AG20443 (cell line): ENCODE data around the gene KLHL17.

Experiments
- DNase-seq: peaks from one replicate; pipeline ENCODE4 v3.0.0; 2012; ENCODE audit warnings: low spot score, mixed read lengths

The KLHL17 gene

DNA sequence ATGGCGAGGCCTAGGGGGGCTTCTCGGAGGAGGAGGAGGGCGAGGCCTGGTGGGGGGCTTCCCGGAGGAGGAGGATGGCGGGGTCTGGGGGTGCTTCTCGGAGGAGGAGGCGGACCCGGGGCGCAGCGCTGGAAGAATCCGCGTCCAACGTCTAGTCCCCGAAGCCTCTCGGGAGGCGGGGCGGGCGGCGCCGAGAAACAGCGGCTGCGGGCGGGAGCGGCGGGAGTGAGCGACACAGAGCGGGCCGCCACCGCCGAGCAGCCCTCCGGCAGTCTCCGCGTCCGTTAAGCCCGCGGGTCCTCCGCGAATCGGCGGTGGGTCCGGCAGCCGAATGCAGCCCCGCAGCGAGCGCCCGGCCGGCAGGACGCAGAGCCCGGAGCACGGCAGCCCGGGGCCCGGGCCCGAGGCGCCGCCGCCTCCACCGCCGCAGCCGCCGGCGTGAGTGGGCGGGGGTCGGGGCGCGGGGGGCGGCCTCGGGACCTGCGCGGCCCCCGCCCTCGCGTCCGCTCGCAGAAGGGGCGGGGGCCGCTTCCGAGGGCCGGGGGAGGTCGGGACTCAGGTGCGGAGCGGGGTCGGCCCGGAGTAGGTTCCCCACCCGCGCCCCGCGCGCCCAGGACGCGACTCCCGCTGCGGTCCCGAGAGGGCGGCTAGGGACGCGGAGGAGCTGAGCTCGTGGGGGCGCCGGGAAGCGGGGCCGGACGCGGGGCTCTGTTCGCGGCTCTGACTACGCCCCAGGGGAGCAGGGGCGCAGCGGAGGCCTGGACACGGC, at the start of gene KLHL17:
KLHL17 (plus strand) TSS at position 222 of the 769 bp plus-strand sequence; CDS start at position 332, 110 bp downstream.
- peak; percentile 91 for DNase-seq

DNA sequence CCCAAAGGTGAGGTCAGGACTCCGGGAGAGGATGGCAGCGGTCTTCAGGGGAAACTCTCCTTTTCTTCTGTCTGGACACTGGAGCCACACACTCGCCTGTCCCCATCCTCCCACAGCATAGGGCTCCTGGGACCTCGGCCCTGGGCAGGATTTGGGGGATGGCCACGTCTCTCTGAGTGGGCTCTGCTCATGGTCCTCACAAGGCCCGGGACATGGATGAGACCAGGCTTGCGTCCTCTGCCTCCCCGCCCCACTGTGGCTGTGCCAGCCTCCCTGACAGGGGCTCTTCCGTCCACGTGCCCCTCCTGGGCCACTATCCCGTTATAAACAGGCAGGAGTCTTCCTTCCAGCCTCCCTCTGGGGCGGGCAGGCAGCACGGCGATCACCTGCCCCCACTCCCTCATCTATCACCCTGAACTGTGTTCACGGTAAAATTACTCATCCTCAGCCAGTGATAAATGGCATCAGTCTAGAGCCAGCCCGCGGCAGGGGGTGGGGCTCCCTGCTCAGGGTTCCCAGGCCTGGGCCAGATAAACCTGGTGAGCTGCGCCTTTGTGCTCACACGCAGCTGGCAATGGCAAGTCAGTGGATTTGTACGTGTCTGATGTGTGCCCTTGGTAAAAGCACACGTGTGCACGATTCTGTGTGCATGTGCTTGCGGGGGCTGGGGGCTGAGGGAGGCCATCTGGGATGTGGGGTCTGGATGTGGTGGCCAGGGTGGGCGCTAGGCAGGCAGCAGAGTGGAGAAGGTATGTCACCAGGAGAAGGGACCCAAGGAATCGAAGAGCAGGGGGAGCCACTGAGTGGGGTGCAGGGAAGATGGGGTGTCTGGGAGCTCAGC, 49.3 kb upstream of the KLHL17 start:
- no peak for DNase-seq

DNA sequence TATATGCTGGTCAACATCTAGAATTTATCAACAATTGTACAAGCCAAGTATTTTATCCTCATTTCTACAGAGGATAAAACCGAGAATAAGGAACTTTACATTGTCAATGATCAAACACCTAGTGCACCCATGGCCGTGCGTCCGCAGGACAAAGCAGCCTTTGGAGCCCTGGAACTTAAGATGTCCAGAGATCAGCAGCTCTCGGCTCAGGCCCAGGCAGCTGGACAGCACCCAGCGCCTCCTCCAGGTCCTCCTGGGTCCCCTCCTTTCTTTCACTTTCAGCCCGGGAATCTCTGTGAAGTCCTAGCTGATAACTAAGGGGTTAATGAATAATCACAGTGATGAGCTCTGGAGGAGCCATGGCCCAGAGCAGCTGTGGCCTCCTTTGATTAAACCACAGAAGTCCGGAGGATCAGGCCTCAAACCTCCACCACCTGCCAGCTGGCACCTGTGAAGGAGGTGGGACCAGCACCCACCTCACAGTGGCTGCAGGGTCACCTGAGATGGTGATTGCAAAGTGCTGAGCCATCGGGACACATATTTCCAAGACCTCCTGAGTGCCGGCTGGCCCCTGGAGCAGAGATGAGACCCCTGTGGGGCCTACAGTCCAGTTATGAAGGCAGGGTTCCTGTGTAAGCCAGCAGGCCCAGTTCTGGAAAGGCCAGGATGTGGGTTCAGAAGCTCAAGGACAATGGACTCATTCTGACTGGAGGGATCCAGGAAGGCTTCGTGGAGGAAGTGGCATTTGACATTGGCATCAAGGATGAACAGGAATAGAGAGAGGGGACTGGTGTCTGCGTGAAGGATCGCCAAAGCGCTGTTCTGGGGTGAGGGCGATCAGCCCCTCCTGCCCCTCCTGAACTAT, 48.3 kb upstream of the KLHL17 start:
- DNase-seq, result no peak

DNA sequence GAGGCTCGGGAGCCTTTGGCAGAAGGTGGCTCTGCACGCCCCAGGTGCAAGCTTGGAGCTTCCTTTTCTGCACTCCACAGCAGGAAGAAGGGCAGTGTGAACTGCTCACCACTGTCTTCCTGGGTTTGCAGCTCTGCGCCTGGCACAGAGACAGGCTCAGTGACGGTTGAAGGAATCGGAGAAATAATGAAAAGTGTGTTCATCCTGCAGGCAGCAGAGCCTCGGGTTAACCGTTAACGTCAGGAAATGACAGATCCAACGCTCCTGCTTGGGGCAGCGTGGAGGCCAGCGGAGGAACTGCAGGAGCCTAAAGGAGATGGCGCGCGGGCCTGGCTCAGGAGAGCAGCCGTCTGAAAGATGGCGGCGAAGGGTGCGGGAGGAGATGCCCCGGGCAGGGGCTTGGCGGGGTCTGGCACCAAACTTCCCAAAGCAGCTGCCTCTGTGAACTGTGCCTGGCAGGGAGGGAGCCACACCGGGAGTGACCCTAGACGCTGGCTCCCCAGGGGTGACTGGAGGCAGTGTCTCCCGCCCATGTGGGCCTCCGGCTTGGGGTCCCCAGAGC, 47.6 kb upstream of the KLHL17 start:
- DNase-seq, result peak; percentile 53

DNA sequence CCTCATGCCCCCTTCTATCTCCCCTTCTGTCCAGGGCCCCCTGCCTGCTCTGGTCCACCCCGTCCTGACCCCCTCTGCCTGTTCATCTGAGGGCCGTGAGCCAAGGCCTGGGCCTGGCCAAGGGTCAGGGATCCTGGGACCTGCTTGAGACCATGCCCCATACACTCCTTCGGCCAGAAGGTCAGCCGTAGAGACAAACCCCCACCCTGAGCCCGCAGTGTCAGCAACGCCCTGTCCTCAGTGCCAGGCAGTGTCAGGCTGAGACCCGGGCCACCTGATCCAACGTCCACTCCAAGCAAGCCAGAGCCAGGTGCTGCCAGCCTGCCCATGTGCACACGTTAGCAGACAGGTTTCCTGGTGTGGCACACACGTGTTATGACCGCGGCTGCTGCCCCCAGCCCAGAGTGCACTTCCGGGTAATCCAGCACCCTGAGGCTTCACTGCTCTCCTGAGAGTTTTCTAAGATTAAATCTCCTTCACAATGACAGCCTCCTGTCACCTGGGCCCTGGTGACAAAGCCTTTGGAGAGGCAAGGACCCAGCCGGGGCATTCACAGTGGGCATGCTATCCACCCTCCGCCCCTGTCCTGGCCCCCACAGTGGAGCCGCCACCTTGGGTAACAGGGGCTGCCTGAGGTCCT, 46.8 kb upstream of the KLHL17 start:
- DNase-seq, result no peak

DNA sequence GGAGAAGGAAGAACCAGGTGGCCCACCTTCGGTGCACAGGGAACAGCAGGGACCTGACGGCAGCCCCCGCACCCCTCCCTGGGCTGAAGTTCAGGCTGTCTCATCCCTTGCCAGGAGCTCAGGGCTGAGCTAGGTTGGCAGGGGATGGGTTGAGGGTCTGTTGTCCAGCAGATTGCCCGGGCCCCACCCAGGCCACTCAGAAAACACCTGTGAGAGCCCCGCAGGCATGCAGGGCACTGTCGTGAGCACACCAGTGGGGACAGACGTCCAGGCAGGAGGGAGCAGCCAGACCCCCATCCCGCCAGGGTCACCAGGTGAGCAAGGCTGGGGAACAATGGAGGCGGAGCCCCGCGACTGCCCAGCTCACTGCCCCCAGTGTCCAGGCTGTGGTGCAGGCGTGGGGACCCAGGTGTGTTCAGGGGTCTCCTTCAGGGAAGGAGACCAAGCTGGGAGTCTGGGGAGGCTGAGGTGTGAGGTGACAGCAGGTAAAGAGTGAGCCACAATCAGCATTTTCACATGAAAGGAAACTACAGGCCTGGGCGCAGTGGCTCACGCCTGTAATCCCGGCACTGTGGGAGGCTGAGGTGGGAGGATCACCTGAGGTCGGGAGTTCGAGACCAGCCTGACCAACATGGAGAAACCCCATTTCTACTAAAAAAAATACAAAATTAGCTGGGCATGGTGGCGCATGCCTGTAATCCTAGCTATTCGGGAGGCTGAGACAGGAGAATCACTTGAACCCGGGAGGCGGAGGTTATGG, 46.1 kb upstream of the KLHL17 start:
- no peak for DNase-seq

DNA sequence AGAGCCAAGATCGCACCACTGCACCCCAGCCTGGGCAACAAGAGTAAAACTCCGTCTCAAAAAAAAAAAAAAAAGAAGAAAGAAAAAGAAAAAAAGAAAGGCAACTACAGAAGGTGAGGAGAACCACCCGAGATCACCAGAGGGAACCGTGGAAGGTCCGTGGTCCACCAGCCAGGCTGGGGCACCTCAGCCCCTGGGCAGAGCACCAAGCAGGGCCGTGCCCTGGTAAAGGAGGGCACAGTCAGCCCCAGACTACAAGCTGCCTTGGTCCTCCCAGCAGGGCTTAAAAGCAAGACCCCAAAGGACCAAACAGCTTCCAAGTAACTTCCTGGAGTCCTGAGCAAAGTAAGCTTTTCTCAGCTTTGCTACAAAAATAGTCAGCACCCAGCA, 45.5 kb upstream of the KLHL17 start:
- no peak for DNase-seq

DNA sequence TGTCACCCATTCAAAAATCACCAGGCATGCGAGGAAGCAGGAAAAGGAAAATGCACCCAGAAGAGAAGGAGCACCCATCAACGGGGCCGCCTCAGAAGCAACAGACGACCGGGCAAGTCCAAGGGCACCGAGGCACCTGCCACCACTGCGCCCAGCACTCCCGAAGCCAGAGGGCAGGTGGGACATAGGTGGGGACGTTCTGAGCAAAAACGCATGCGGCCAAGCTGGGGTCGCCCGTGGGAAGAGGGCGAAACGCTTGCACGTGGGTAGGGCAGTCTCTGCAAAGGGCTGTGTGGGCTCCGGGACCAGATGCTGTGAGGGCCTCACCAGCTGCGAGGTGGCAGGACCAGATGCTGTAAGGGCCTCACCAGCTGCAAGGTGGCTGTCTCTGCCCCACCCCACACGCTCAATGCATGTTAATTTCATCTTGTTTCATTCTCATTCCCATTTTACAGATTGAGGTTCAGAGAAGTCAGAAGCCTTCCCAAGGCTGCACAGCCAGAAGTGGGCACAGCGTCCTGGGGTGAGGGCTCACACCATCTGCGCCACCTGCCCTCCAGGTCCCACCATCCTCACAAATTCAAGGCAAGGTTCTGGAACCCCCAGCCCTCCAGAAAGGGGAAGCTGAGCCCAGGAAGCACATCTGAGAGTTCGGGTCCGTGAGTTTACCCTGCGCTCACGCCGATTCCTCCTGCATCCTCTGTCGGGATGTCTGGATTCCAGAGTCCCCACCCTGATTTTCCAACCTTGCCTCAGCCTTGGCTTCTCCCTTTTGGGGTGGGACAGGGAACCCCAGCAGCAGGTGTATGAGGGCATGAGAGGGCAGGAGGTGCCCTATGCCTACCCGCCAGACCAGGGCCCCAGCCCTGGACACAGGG, 44.9 kb upstream of the KLHL17 start:
- DNase-seq, result no peak

DNA sequence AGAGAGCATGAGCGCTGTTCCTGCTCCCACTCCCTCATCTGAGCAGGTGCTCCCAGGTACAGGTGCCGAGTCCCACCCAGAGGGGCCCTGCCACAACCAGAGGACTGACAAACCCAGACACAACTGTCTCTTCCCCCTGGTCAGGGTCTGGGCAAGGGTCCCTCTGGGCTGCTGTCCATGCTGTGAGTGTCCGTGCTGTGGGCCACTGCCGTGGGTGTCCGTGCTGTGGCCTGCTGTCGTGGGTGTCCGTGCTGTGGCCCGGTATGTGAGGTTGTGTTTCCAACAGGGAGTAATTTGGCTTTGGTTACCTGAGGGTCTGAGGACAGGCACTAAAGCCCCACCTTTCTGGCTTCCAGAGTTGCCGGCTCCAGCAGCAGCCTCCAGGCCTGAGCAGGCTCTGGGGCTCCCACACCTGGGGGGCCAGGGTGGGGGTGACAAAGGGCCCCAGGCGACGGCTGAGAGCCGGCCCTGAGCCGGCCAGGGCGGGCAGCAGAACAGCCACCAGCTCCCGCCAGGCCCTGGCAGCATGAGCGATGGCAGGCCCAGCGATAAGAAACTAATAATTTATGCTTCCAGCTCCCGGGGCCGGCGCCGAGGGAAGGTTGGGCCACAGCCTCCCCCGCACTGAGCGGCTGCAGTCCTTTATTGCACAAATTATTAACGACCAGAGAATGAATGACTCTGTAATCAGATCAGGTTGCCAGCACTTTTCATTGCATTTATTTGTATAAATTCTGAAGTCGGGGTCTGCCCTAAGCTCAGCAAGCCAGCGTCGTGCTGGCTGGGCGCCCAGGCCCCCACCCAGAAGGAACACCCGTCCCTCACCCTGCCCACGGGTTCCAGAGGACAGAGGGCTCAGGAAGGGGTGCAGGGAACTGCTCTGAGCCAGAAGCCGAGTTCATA, 44.0 kb upstream of the KLHL17 start:
- no peak for DNase-seq

DNA sequence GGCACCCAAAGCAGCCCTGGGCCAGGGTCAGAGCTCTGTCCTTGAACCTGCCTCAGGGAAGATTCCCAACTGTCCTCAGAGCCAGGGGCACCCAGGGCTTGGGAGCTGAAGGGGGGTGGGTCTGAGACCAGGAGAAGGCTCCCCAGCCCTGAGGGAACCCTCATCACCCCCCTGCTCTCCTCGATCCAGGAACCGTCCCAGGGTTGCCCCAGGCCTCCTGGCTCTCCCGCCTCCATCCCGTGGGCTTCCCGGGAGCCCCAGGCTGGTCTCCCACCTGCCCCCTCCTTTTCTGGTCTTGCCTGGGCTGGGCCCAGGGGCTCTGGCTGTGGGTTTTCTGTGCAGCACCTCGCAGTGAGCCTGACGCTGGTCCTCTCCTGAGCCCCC, 43.3 kb upstream of the KLHL17 start:
- no peak for DNase-seq

DNA sequence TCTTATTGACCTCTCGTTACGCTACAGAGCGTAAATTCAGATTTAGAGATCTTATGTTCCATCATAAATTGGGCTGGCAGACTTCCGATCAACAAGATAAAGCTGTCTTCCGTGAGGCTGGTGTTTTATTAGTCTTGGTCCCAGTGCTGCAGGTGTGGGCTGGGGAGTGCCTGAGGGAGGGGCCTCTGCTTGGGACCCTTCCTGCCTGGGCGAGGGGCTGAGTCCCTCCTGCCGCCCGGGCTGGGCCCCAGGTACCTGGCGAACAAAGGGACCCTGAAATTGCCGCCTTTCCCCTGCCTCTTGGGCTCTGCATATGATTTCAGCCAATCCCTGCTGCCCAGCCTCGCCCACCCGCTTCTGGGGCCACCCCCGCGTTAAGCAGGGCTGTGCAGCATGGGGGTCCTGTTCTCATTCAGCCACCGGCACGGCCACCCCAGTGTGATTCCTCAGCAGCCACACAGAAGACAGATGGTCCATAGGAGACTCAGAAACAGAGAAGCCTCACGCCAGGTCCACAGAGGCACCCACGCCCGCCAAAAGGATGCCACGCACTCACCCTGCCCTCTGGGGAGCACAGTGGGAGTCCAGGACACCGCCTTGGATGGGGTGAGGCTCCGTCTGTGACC, 42.8 kb upstream of the KLHL17 start:
- no peak for DNase-seq

DNA sequence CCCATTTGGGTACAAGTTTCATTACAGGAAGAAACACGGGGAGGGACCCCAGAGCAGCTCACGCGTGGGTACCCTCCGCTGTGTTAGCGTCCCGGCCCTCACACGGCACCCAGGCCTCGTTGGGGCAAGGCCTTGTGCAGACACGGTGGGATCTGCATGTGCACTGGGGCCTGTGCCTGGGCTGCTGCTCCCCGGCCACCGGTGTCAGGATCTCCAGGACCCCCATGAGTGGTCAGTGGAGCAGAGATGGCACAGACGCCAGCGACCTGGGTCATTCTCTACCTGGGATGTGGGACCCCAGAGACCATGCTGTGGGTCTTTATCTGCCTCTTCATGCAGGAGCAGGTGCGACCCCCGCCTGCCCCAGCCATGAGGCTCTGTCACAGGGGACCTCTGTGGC, 42.0 kb upstream of the KLHL17 start:
- no peak for DNase-seq

DNA sequence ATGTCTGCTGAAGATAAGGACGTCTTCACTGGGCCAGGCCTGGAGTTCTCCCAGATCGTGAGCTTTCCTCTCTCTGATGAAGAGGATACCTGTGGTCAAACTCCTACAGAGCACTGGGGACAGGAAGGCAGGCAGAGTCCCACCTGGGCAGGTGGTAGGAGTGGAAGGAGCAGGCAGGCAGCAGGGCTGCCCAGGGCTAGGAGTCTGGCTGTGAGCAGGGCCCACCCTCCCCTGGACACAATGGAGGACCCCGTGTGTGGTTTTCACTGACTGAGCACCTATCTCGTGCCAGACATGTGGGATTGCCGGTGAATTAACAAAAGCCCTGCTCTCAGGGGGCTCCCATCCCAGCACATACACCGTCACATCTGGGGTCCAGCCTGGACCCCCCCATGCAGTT, 41.5 kb upstream of the KLHL17 start:
- no peak for DNase-seq

DNA sequence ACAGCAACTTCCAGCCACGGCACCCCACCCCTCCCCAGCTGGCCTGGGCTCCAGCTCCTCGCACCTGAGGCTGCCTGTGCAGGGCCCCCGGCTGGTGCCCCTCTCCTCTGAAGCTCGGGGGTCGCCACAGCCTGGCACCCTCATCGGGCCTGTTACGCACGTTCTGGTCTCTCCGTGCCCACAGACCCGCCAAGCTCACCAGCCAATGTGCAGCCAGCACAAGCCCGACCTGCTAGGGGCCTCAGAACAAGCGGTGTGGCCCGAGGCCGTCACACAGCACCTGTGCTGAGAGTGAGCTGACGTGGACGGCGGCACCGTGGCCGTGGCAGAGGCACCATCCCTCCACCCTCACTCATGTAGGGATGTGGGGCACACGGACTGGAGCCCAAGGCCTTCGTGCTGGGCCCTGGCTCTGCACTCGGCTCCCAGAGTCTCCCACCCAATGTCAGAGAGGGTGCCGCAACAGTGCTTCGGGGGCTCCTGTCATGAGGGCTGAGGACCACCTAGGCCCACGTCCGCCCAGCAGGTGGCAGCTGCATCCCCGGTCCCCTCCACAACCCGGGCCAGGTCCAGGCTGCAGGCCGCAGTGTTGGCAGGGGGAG, 41.0 kb upstream of the KLHL17 start:
- DNase-seq, result no peak

DNA sequence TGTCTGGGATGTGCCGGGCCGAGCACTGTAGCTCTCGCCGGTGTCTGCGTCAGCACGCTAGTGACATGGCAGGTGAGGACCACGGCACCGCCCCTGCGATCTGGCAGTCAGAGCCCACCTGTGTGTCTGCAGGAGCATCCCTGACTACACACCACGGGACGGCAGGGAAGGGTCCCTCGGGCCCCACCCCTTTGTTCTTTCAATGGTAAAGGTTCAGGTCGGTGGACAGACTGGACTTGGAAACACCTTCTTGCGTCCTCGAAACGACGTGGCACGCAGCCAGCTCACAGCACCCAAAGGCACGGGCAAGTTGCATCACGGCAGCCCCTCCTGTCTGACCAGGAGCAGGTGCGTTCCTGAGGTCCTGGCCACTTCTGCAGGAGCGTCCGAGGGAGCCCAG, 40.4 kb upstream of the KLHL17 start:
- DNase-seq, result no peak

DNA sequence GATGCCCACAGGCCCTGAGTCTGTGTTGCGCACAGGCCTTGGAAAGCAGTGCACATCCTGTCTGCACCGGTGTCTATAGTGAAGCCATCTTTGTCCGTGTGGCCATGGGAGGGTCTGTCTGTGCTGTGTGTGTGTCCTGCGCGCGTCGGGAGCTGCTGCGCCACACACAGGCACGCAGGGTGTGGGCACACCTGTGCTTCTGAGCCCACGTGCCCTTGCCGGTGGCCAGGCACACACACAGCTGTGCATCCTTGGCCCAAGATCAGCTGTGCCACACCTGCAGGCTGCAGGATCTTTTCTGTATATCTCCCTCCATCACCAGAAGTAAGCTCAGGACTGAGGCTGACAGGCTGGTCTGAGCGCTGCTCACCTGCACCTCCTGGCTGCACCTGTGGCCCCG, 39.9 kb upstream of the KLHL17 start:
- no peak for DNase-seq

DNA sequence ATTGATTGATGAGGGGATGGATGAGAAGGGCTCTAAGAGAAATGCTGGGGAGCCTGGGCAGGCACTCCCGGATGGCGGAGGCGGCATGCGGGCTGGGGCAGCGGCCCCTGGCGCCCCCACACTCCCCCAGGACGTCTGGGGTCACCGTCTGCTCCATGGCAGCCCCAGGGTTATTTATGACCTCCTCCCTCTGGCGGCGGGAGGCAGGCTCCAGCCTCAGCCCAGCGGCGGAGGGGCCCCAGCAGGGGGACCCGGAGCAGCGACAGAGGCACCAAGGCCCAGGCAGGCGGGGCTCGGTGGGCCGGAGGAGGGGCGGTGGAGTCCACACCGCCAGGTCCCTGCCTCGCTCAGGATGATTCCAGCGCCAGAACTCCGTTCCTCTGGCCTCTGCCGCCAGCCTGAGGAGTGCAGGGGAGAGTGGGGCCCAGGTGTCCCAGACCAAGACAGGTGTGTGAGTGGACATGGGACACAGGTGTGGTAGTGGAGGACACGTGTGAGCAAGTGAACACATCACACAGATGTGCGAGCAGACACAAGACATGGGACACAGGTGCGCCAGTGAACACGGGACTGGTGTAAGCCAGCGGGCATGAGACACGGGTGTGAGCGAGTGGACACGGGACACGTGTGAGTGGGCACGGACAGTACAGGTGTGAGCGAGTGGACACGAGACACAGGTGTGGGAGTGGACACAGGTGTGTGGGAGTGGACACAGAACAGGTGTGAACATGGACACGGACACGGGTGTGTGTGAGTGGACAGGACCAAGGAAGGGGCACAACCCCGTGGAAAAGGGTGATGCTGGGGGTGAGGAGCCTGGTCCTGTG, 39.2 kb upstream of the KLHL17 start:
- DNase-seq, result peak; percentile 90
